PFSK-1 (cell line): ENCODE results near the gene ZNF135.

Source experiments
- FOXP2 ChIP-seq: optimal IDR thresholded peaks from 2 replicates; pipeline ENCODE3; 2011; ENCODE audit warnings: borderline replicate concordance, control low read depth, inconsistent platforms; ENCODE audit not compliant: insufficient read depth; ENCODE audit errors: extremely low read length, extremely low read depth
- POLR2AphosphoS5 ChIP-seq: IDR thresholded peaks from 2 replicates; pipeline ENCODE4 v1.6.1; 2012; ENCODE audit warnings: low read depth, mild to moderate bottlenecking, control low read depth, low read length, moderate library complexity
- REST ChIP-seq, 2 experiments: IDR thresholded peaks; 2 replicates each; pipeline versions ENCODE4 v1.6.1 to v1.8.0; 2011 to 2012; ENCODE audit warnings: low read depth in 2 of 2, low read length in 2 of 2, control low read depth in 1 of 2, inconsistent platforms in 1 of 2, mild to moderate bottlenecking in 1 of 2, moderate library complexity in 1 of 2; ENCODE audit not compliant: insufficient read depth in 1 of 2
- SIN3A ChIP-seq: IDR thresholded peaks from 2 replicates; pipeline ENCODE4 v1.6.1; 2012; ENCODE audit warnings: mild to moderate bottlenecking, low read length, moderate library complexity, borderline replicate concordance; ENCODE audit not compliant: insufficient read depth
- TAF1 ChIP-seq: IDR thresholded peaks from 2 replicates; pipeline ENCODE4 v1.6.1; 2012; ENCODE audit warnings: low read length, control low read depth, borderline replicate concordance; ENCODE audit not compliant: insufficient read depth

- TF ChIP-seq SIN3A: no peak
- no peak for TF ChIP-seq POLR2AphosphoS5
- no peak for TF ChIP-seq REST (IDR thresholded peaks at IDR 0.05; ENCODE audit: insufficient read depth in 1 of 2, low read depth in 2 of 2, low read length in 2 of 2)
- TF ChIP-seq TAF1: no peak
- TF ChIP-seq FOXP2: no peak
Observed at GRCh38 chr19:58117841-58118575, 58.9 kb downstream of the ZNF135 start.
